HEK293 (cell line): ENCODE data around the gene SCGB1C1.

Experiments
- CTCF ChIA-PET: fragments of 350-600 bp; formaldehyde crosslinking; extraction: SDS; loops from one replicate; lab custom pipeline; 2021; ENCODE audit warnings: antibody characterized with exemption; lab: Yijun Ruan, JAX
- POLR2A ChIA-PET: fragments of 300-600 bp; formaldehyde crosslinking; extraction: SDS; loops from one replicate; lab custom pipeline; 2020; ENCODE audit warnings: antibody characterized with exemption, inconsistent platforms; lab: Yijun Ruan, JAX
- H3K27ac ChIP-seq: fragments of 200-500 bp; sonication (Bioruptor generic); 2 replicates; pipeline ENCODE4 v1.5.1; 2014; ENCODE audit warnings: low read depth, low read length, control low read depth, inconsistent platforms; ENCODE audit errors: extremely low read depth
- H3K36me3 ChIP-seq, 2 experiments: fragments of 200-500 bp in 1 of 2; sonication (Bioruptor generic) in 1 of 2; 1 replicate in 1 of 2; 2 replicates in 1 of 2; pipeline ENCODE4 v1.5.1; 2014 to 2017; ENCODE audit warnings: inconsistent platforms in 2 of 2, low read length in 2 of 2; ENCODE audit not compliant: control insufficient read depth in 2 of 2, insufficient read depth in 1 of 2
- H3K4me1 ChIP-seq: fragments of 200-500 bp; sonication (Bioruptor generic); 2 replicates; pipeline ENCODE4 v1.5.1; 2014; ENCODE audit warnings: mild to moderate bottlenecking, low read length, inconsistent platforms; ENCODE audit not compliant: control insufficient read depth, insufficient read depth
- H3K4me3 ChIP-seq: 2 replicates; pipeline ENCODE4 v1.5.1; 2011; ENCODE audit warnings: low read depth, mild to moderate bottlenecking, control low read depth, low read length, moderate library complexity
- H3K9me3 ChIP-seq: fragments of 200-500 bp; sonication (Bioruptor generic); 2 replicates; pipeline ENCODE4 v1.5.1; 2014; ENCODE audit warnings: low read depth, low read length, inconsistent platforms; ENCODE audit not compliant: control insufficient read depth, insufficient read depth
- FEZF1 ChIP-seq: fragments of 450-650 bp; formaldehyde crosslinking; IDR thresholded peaks from 2 replicates; pipeline ENCODE4 v1.5.1; 2016; ENCODE audit warnings: missing biosample characterization, missing genetic modification characterization
- KLF16 ChIP-seq: fragments of 450-650 bp; formaldehyde crosslinking; IDR thresholded peaks from 2 replicates; pipeline ENCODE4 v1.5.1; 2017; ENCODE audit warnings: missing biosample characterization, missing genetic modification characterization
- MZF1 ChIP-seq: fragments of 450-650 bp; formaldehyde crosslinking; IDR thresholded peaks from 2 replicates; pipeline ENCODE4 v1.5.1; 2017; ENCODE audit warnings: missing biosample characterization, missing genetic modification characterization, borderline replicate concordance
- OSR2 ChIP-seq: fragments of 450-650 bp; formaldehyde crosslinking; IDR thresholded peaks from 2 replicates; pipeline ENCODE4 v1.5.1; 2016; ENCODE audit warnings: missing biosample characterization, missing genetic modification characterization
- REPIN1 ChIP-seq: fragments of 450-650 bp; formaldehyde crosslinking; IDR thresholded peaks from 2 replicates; pipeline ENCODE4 v1.5.1; 2017; ENCODE audit warnings: missing biosample characterization, missing genetic modification characterization, low read depth
- SP3 ChIP-seq: fragments of 450-650 bp; formaldehyde crosslinking; IDR thresholded peaks from 2 replicates; pipeline ENCODE4 v1.5.1; 2016; ENCODE audit warnings: missing biosample characterization, missing genetic modification characterization
- TRIM28 ChIP-seq: IDR thresholded peaks from 2 replicates; pipeline ENCODE4 v1.6.1; 2011; ENCODE audit warnings: low read length, control low read depth, borderline replicate concordance
- ZBTB21 ChIP-seq: fragments of 450-650 bp; formaldehyde crosslinking; IDR thresholded peaks from 2 replicates; pipeline ENCODE4 v1.5.1; 2017; ENCODE audit warnings: missing biosample characterization, missing genetic modification characterization
- ZBTB7A ChIP-seq: fragments of 450-650 bp; formaldehyde crosslinking; IDR thresholded peaks from 2 replicates; pipeline ENCODE4 v1.5.1; 2016; ENCODE audit warnings: low read depth, missing biosample characterization, missing genetic modification characterization
- ZBTB8A ChIP-seq: fragments of 450-650 bp; formaldehyde crosslinking; IDR thresholded peaks from 2 replicates; pipeline ENCODE4 v1.5.1; 2016; ENCODE audit warnings: missing biosample characterization, missing genetic modification characterization
- ZNF133 ChIP-seq: fragments of 450-650 bp; formaldehyde crosslinking; IDR thresholded peaks from 2 replicates; pipeline ENCODE4 v1.5.1; 2016; ENCODE audit warnings: missing biosample characterization, missing genetic modification characterization
- ZNF239 ChIP-seq: fragments of 450-650 bp; formaldehyde crosslinking; IDR thresholded peaks from 2 replicates; pipeline ENCODE4 v1.5.1; 2016; ENCODE audit warnings: missing biosample characterization, missing genetic modification characterization
- ZNF26 ChIP-seq: fragments of 450-650 bp; formaldehyde crosslinking; IDR thresholded peaks from 2 replicates; pipeline ENCODE4 v1.5.1; 2016; ENCODE audit warnings: missing biosample characterization, missing genetic modification characterization
- ZNF292 ChIP-seq: fragments of 450-650 bp; formaldehyde crosslinking; IDR thresholded peaks from 2 replicates; pipeline ENCODE4 v1.5.1; 2016; ENCODE audit warnings: low read depth, missing biosample characterization, missing genetic modification characterization, borderline replicate concordance
- ZNF391 ChIP-seq: fragments of 450-650 bp; formaldehyde crosslinking; IDR thresholded peaks from 2 replicates; pipeline ENCODE4 v1.5.1; 2016; ENCODE audit warnings: low read depth, missing biosample characterization, missing genetic modification characterization, borderline replicate concordance
- ZNF548 ChIP-seq: fragments of 450-650 bp; formaldehyde crosslinking; IDR thresholded peaks from 2 replicates; pipeline ENCODE4 v1.5.1; 2016; ENCODE audit warnings: missing biosample characterization, missing genetic modification characterization
- ZNF600 ChIP-seq: fragments of 450-650 bp; formaldehyde crosslinking; IDR thresholded peaks from 2 replicates; pipeline ENCODE4 v1.5.1; 2016; ENCODE audit warnings: missing biosample characterization, missing genetic modification characterization
- ZNF768 ChIP-seq: fragments of 450-650 bp; formaldehyde crosslinking; IDR thresholded peaks from 2 replicates; pipeline ENCODE4 v1.5.1; 2018; ENCODE audit warnings: missing biosample characterization, mild to moderate bottlenecking, missing genetic modification characterization
- TF ChIP-seq, protein P1 (sequence below): fragments of 450-650 bp; formaldehyde crosslinking; IDR thresholded peaks from 2 replicates; pipeline ENCODE4 v1.5.1; 2016; ENCODE audit warnings: missing biosample characterization, missing genetic modification characterization
- TF ChIP-seq, protein P2 (sequence below): fragments of 450-650 bp; formaldehyde crosslinking; IDR thresholded peaks from 2 replicates; pipeline ENCODE4 v1.5.1; 2016; ENCODE audit warnings: missing biosample characterization, missing genetic modification characterization
- TF ChIP-seq, protein P3 (sequence below): fragments of 450-650 bp; formaldehyde crosslinking; IDR thresholded peaks from 2 replicates; pipeline ENCODE4 v1.5.1; 2017; ENCODE audit warnings: missing biosample characterization, missing genetic modification characterization
- TF ChIP-seq, protein P4 (sequence below): fragments of 450-650 bp; formaldehyde crosslinking; IDR thresholded peaks from 2 replicates; pipeline ENCODE4 v1.5.1; 2016; ENCODE audit warnings: missing biosample characterization, missing genetic modification characterization
- TF ChIP-seq, protein P5 (sequence below): fragments of 450-650 bp; formaldehyde crosslinking; IDR thresholded peaks from 2 replicates; pipeline ENCODE4 v1.5.1; 2016; ENCODE audit warnings: missing biosample characterization, missing genetic modification characterization
- TF ChIP-seq, protein P6 (sequence below): fragments of 450-650 bp; formaldehyde crosslinking; IDR thresholded peaks from 2 replicates; pipeline ENCODE4 v1.5.1; 2016; ENCODE audit warnings: missing biosample characterization, missing genetic modification characterization, low read depth

The SCGB1C1 gene

GRCh38 chr11:240315-240714 is 47.4 kb downstream of the SCGB1C1 start:
- Histone ChIP-seq H3K36me3 (peaks cover 5 to 62% of the 10 kb centered on the region in 2 experiments; a peak in 2 of 3 replicates), H3K4me1 (no peaks in the 10 kb centered on the region), H3K9me3 (no peaks in the 10 kb centered on the region), H3K4me3 (no peak overlapping the region), H3K27ac (no peak overlapping the region)
- TF ChIP-seq ZNF548 (tag by site-specific recombination) (no peak), ZNF292 (tag by site-specific recombination) (no peak), ZNF600 (no peak), OSR2 (tag by site-specific recombination) (no peak)
- CTCF ChIA-PET = interaction anchor here (3.5 kb wide), 1 partner anchor 11 kb away, joined by 31 read pairs; no protein-coding TSS in a partner anchor
- POLR2A ChIA-PET = interaction anchor here (1.1 kb wide), 1 partner anchor 33 kb away, joined by 3 read pairs; the partner anchor contains the start of genes BET1L and RIC8A

DNA sequence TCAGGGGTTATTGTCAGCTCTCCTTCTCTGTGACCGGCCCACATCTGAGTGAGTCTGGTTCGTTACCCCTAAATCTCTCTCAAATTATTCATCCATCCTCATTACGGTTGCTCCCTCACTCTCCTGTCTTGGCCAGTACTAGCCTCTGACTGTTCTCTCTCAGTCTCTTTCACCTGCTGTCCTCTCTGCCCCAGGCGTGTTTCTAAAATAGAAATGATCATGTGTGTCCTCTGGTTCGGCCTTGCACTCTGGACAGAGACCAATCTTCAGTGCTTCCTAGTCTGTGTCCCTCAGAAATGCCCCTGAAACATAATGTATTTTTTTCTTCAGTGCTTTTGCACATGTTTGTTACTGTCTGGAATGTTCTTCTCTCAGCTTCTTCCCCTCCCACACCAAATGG is 48.8 kb downstream of the SCGB1C1 start:
- TF ChIP-seq ZNF133 (tag by site-specific recombination) = no peak
- TF ChIP-seq ZBTB7A (tag by site-specific recombination) = no peak
- TF ChIP-seq ZBTB21 (tag by site-specific recombination) = no peak
- no peak for TF ChIP-seq TRIM28
- TF ChIP-seq ZBTB8A (tag by site-specific recombination) = no peak
- TF ChIP-seq ZNF239 (tag by site-specific recombination) = no peak
- TF ChIP-seq FEZF1 (tag by site-specific recombination) = no peak
- no peak for TF ChIP-seq ZNF768 (tag by site-specific recombination)
- TF ChIP-seq ZNF26 = no peak
- TF ChIP-seq MZF1 (tag by site-specific recombination) = no peak
- no peak for TF ChIP-seq ZNF391
- TF ChIP-seq KLF16 = no peak
- TF ChIP-seq, protein P1, sequence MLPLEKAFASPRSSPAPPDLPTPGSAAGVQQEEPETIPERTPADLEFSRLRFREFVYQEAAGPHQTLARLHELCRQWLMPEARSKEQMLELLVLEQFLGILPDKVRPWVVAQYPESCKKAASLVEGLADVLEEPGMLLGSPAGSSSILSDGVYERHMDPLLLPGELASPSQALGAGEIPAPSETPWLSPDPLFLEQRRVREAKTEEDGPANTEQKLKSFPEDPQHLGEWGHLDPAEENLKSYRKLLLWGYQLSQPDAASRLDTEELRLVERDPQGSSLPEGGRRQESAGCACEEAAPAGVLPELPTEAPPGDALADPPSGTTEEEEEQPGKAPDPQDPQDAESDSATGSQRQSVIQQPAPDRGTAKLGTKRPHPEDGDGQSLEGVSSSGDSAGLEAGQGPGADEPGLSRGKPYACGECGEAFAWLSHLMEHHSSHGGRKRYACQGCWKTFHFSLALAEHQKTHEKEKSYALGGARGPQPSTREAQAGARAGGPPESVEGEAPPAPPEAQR (tag by site-specific recombination) = no peak
- TF ChIP-seq, protein P2, sequence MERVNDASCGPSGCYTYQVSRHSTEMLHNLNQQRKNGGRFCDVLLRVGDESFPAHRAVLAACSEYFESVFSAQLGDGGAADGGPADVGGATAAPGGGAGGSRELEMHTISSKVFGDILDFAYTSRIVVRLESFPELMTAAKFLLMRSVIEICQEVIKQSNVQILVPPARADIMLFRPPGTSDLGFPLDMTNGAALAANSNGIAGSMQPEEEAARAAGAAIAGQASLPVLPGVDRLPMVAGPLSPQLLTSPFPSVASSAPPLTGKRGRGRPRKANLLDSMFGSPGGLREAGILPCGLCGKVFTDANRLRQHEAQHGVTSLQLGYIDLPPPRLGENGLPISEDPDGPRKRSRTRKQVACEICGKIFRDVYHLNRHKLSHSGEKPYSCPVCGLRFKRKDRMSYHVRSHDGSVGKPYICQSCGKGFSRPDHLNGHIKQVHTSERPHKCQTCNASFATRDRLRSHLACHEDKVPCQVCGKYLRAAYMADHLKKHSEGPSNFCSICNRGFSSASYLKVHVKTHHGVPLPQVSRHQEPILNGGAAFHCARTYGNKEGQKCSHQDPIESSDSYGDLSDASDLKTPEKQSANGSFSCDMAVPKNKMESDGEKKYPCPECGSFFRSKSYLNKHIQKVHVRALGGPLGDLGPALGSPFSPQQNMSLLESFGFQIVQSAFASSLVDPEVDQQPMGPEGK (tag by site-specific recombination) = no peak
- TF ChIP-seq, protein P3, sequence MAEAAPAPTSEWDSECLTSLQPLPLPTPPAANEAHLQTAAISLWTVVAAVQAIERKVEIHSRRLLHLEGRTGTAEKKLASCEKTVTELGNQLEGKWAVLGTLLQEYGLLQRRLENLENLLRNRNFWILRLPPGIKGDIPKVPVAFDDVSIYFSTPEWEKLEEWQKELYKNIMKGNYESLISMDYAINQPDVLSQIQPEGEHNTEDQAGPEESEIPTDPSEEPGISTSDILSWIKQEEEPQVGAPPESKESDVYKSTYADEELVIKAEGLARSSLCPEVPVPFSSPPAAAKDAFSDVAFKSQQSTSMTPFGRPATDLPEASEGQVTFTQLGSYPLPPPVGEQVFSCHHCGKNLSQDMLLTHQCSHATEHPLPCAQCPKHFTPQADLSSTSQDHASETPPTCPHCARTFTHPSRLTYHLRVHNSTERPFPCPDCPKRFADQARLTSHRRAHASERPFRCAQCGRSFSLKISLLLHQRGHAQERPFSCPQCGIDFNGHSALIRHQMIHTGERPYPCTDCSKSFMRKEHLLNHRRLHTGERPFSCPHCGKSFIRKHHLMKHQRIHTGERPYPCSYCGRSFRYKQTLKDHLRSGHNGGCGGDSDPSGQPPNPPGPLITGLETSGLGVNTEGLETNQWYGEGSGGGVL (tag by site-specific recombination) = no peak
- TF ChIP-seq, protein P4, sequence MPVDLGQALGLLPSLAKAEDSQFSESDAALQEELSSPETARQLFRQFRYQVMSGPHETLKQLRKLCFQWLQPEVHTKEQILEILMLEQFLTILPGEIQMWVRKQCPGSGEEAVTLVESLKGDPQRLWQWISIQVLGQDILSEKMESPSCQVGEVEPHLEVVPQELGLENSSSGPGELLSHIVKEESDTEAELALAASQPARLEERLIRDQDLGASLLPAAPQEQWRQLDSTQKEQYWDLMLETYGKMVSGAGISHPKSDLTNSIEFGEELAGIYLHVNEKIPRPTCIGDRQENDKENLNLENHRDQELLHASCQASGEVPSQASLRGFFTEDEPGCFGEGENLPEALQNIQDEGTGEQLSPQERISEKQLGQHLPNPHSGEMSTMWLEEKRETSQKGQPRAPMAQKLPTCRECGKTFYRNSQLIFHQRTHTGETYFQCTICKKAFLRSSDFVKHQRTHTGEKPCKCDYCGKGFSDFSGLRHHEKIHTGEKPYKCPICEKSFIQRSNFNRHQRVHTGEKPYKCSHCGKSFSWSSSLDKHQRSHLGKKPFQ (tag by site-specific recombination) = no peak
- TF ChIP-seq REPIN1 (tag by site-specific recombination) = no peak
- TF ChIP-seq, protein P5, sequence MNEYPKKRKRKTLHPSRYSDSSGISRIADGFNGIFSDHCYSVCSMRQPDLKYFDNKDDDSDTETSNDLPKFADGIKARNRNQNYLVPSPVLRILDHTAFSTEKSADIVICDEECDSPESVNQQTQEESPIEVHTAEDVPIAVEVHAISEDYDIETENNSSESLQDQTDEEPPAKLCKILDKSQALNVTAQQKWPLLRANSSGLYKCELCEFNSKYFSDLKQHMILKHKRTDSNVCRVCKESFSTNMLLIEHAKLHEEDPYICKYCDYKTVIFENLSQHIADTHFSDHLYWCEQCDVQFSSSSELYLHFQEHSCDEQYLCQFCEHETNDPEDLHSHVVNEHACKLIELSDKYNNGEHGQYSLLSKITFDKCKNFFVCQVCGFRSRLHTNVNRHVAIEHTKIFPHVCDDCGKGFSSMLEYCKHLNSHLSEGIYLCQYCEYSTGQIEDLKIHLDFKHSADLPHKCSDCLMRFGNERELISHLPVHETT (tag by site-specific recombination) = no peak
- TF ChIP-seq, protein P6, sequence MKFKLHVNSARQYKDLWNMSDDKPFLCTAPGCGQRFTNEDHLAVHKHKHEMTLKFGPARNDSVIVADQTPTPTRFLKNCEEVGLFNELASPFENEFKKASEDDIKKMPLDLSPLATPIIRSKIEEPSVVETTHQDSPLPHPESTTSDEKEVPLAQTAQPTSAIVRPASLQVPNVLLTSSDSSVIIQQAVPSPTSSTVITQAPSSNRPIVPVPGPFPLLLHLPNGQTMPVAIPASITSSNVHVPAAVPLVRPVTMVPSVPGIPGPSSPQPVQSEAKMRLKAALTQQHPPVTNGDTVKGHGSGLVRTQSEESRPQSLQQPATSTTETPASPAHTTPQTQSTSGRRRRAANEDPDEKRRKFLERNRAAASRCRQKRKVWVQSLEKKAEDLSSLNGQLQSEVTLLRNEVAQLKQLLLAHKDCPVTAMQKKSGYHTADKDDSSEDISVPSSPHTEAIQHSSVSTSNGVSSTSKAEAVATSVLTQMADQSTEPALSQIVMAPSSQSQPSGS (tag by site-specific recombination) = no peak
- TF ChIP-seq SP3 (tag by site-specific recombination) = no peak
- TF ChIP-seq, all 188 proteins: peak for 0
- Histone ChIP-seq H3K4me1 (no peaks in the 10 kb centered on the region), H3K4me3 (no peak overlapping the region), H3K27ac (no peak overlapping the region), H3K9me3 (no peaks in the 10 kb centered on the region), H3K36me3 (peaks cover 9 to 75% of the 10 kb centered on the region in 2 experiments; a peak in 2 of 3 replicates)
- ChIA-PET POLR2A (no interaction called here), CTCF (interaction anchor here (1.5 to 3.5 kb wide), 2 partner anchors 9 to 64 kb away, joined by 3 to 31 read pairs; no protein-coding TSS in a partner anchor)
